SK-N-SH (cell line): ENCODE data around the gene MAP3K5. TPM values are rescaled to one million over a fixed set of nuclear protein-coding genes. Genes with fewer than 3 reads are reported as not detected.
A peak's percentile ranks its signal among the peaks of the same experiment; 100 is the strongest.

Experiments used
- CTCF ChIA-PET: fragments of 300-600, 350-600 bp; formaldehyde crosslinking; extraction: SDS; loops from one replicate; lab custom pipeline; 2021; lab: Yijun Ruan, JAX
- POLR2A ChIA-PET: fragments of 350-600 bp; sonication (Branson Sonifier 250); formaldehyde crosslinking; extraction: SDS; loops from one replicate; lab custom pipeline; 2020; ENCODE audit warnings: antibody characterized with exemption, inconsistent platforms; lab: Yijun Ruan, JAX
- DNase-seq: peaks from one replicate; pipeline ENCODE4 v3.0.0; 2012
- H2AFZ ChIP-seq: fragments of 200-600 bp; sonication (generic); 2 replicates; pipeline ENCODE4 v1.8.1; 2016; ENCODE audit warnings: antibody characterized with exemption, mild to moderate bottlenecking, low read depth
- H3F3A ChIP-seq: fragments of 200-600 bp; sonication (generic); replicated peaks from 2 replicates; pipeline ENCODE3; 2016; ENCODE audit warnings: antibody characterized with exemption, mild to moderate bottlenecking; ENCODE audit not compliant: insufficient read depth
- H3K27ac ChIP-seq, 2 experiments: fragments of 200-500 bp in 1 of 2; fragments of 200-600 bp in 1 of 2; sonication (Bioruptor generic) in 1 of 2; sonication (generic), shearing (Covaris generic) in 1 of 2; 2 replicates each; pipeline versions ENCODE4 v1.5.1 to v1.6.1; 2014 to 2016; ENCODE audit warnings: low read depth in 2 of 2, inconsistent platforms in 1 of 2, low read length in 1 of 2, mild to moderate bottlenecking in 1 of 2, mixed read lengths in 1 of 2
- H3K27me3 ChIP-seq: fragments of 200-600 bp; sonication (generic), shearing (Covaris generic); 2 replicates; pipeline ENCODE4 v1.6.1; 2016; ENCODE audit warnings: mixed run types; ENCODE audit not compliant: insufficient read depth
- H3K36me3 ChIP-seq, 2 experiments: fragments of 200-500 bp in 1 of 2; fragments of 200-600 bp in 1 of 2; sonication (Bioruptor generic) in 1 of 2; sonication (generic) in 1 of 2; replicated peaks in 1 of 2; 2 replicates each; pipeline versions ENCODE3 to v1.5.1; 2014 to 2016; ENCODE audit warnings: low read length in 1 of 2, mild to moderate bottlenecking in 1 of 2; ENCODE audit not compliant: insufficient read depth in 2 of 2, control insufficient read depth in 1 of 2
- H3K4me1 ChIP-seq, 2 experiments: fragments of 200-500 bp in 1 of 2; fragments of 200-600 bp in 1 of 2; sonication (Bioruptor generic) in 1 of 2; sonication (generic), shearing (Covaris generic) in 1 of 2; 2 replicates each; pipeline versions ENCODE4 v1.5.1 to v1.6.1; 2014 to 2016; ENCODE audit warnings: low read depth in 1 of 2, low read length in 1 of 2, mixed run types in 1 of 2; ENCODE audit not compliant: insufficient read depth in 2 of 2, control insufficient read depth in 1 of 2
- H3K4me2 ChIP-seq: fragments of 200-600 bp; sonication (generic), shearing (Covaris generic); 2 replicates; pipeline ENCODE4 v1.6.1; 2017; ENCODE audit warnings: mixed run types
- H3K4me3 ChIP-seq, 2 experiments: fragments of 200-500 bp in 1 of 2; fragments of 200-600 bp in 1 of 2; sonication (Bioruptor generic) in 1 of 2; sonication (generic), shearing (Covaris generic) in 1 of 2; 2 replicates each; pipeline versions ENCODE4 v1.5.1 to v1.8.1; 2014 to 2016; ENCODE audit warnings: low read depth in 2 of 2, inconsistent platforms in 1 of 2, low read length in 1 of 2, mild to moderate bottlenecking in 1 of 2, mixed read lengths in 1 of 2, moderate library complexity in 1 of 2
- H3K79me2 ChIP-seq: fragments of 200-600 bp; sonication (generic); 2 replicates; pipeline ENCODE4 v1.8.1; 2017; ENCODE audit warnings: mild to moderate bottlenecking; ENCODE audit not compliant: insufficient read depth
- H3K9ac ChIP-seq: fragments of 200-600 bp; sonication (generic); 2 replicates; pipeline ENCODE4 v1.6.1; 2017; ENCODE audit warnings: mixed run types
- H3K9me2 ChIP-seq: fragments of 200-600 bp; sonication (generic); 2 replicates; pipeline ENCODE4 v1.6.1; 2017; ENCODE audit warnings: mixed run types
- H3K9me3 ChIP-seq: fragments of 200-600 bp; sonication (generic); 2 replicates; pipeline ENCODE4 v1.6.1; 2017; ENCODE audit warnings: mixed run types, mild to moderate bottlenecking, moderate library complexity
- H4K20me1 ChIP-seq: fragments of 200-600 bp; sonication (generic); 2 replicates; pipeline ENCODE4 v1.6.1; 2017; ENCODE audit warnings: mild to moderate bottlenecking, mixed run types; ENCODE audit not compliant: insufficient read depth
- ELF1 ChIP-seq: IDR thresholded peaks from 2 replicates; pipeline ENCODE4 v1.4.0; 2012
- EP300 ChIP-seq, 2 experiments: IDR thresholded peaks; 2 replicates each; pipeline versions ENCODE4 v1.4.0 to v1.6.1; 2012; ENCODE audit warnings: borderline replicate concordance in 1 of 2, low read depth in 1 of 2, low read length in 1 of 2
- EZH2phosphoT487 ChIP-seq: fragments of 200-600 bp; sonication (generic); IDR thresholded peaks from 2 replicates; pipeline ENCODE4 v1.6.1; 2017; ENCODE audit warnings: low read depth, mixed run types, mild to moderate bottlenecking, antibody characterized with exemption, moderate library complexity, borderline replicate concordance
- FOSL2 ChIP-seq: IDR thresholded peaks from 2 replicates; pipeline ENCODE4 v1.4.0; 2012; ENCODE audit warnings: low read depth, mild to moderate bottlenecking, moderate library complexity, borderline replicate concordance
- FOXM1 ChIP-seq: IDR thresholded peaks from 2 replicates; pipeline ENCODE4 v1.4.0; 2012; ENCODE audit warnings: low read depth, mild to moderate bottlenecking
- GABPA ChIP-seq: IDR thresholded peaks from 2 replicates; pipeline ENCODE4 v1.4.0; 2012; ENCODE audit warnings: low read depth, mild to moderate bottlenecking
- GATA2 ChIP-seq: sonication (generic); formaldehyde crosslinking; IDR thresholded peaks from 2 replicates; pipeline ENCODE4 v1.5.0; 2020; ENCODE audit warnings: mild to moderate bottlenecking, missing genetic modification reagents
- JUND ChIP-seq: IDR thresholded peaks from 2 replicates; pipeline ENCODE4 v1.4.0; 2012
- MEF2A ChIP-seq: IDR thresholded peaks from 2 replicates; pipeline ENCODE4 v1.4.0; 2012; ENCODE audit warnings: low read depth, borderline replicate concordance
- MXI1 ChIP-seq: IDR thresholded peaks from 2 replicates; pipeline ENCODE4 v1.6.1; 2012; ENCODE audit warnings: mild to moderate bottlenecking, low read depth, low read length, improper control_type of control experiment
- POLR2AphosphoS5 ChIP-seq: IDR thresholded peaks from 2 replicates; pipeline ENCODE4 v1.6.1; 2012; ENCODE audit warnings: low read depth, low read length
- RAD21 ChIP-seq: IDR thresholded peaks from 2 replicates; pipeline ENCODE4 v1.6.1; 2012; ENCODE audit warnings: mild to moderate bottlenecking, low read length
- RCOR1 ChIP-seq: fragments of 150-350 bp; IDR thresholded peaks from 2 replicates; pipeline ENCODE4 v1.6.1; 2017; ENCODE audit warnings: antibody characterized with exemption, low read length
- RXRA ChIP-seq: IDR thresholded peaks from 2 replicates; pipeline ENCODE4 v1.4.0; 2012; ENCODE audit warnings: low read depth, mild to moderate bottlenecking, borderline replicate concordance
- SMC3 ChIP-seq: IDR thresholded peaks from 2 replicates; pipeline ENCODE4 v1.6.1; 2012; ENCODE audit warnings: low read depth, low read length, improper control_type of control experiment
- TAF1 ChIP-seq: IDR thresholded peaks from 2 replicates; pipeline ENCODE4 v1.6.1; 2012; ENCODE audit warnings: low read depth, mild to moderate bottlenecking, low read length, moderate library complexity, borderline replicate concordance
- TCF12 ChIP-seq: IDR thresholded peaks from 2 replicates; pipeline ENCODE4 v1.4.0; 2012
- TEAD4 ChIP-seq: IDR thresholded peaks from 2 replicates; pipeline ENCODE4 v1.4.0; 2012; ENCODE audit warnings: mild to moderate bottlenecking, borderline replicate concordance; ENCODE audit not compliant: insufficient read depth
- WGBS: methylation state at CpG from one replicate; pipeline ENCODE4 v1.1.6; 2017; ENCODE audit warnings: low lambda C conversion rate; 5-methylcytosine and 5-hydroxymethylcytosine counted together
- polyA plus RNA-seq, 3 experiments: library from polyadenylated mRNA; depleted of rRNA; stranded (reverse); fragments of >200 nt; gene quantifications; 2 replicates each; pipeline ENCODE4 v1.2.3, GENCODE V29; 2012
- TF ChIP-seq, protein P1 (sequence below): IDR thresholded peaks from 2 replicates; pipeline ENCODE4 v1.6.1; 2012; ENCODE audit warnings: mild to moderate bottlenecking, low read depth, low read length, moderate library complexity
- TF ChIP-seq, protein P2 (sequence below): fragments of 200-600 bp; sonication (generic); IDR thresholded peaks from 2 replicates; pipeline ENCODE4 v1.6.1; 2017; ENCODE audit warnings: antibody characterized with exemption, mild to moderate bottlenecking, moderate library complexity
- TF ChIP-seq, protein P3 (sequence below): fragments of 150-350 bp; IDR thresholded peaks from 2 replicates; pipeline ENCODE4 v1.6.1; 2017; ENCODE audit warnings: antibody characterized with exemption, low read length, low read depth, borderline replicate concordance
- TF ChIP-seq, protein P4 (sequence below): IDR thresholded peaks from 2 replicates; pipeline ENCODE4; 2012
- TF ChIP-seq, protein P5 (sequence below): IDR thresholded peaks from 2 replicates; pipeline ENCODE4 v1.4.0; 2012; ENCODE audit warnings: low read depth, borderline replicate concordance

The MAP3K5 gene
- polyA plus RNA-seq, 1 of the 3 experiments (the other 2 are of a cell fraction), result 1.4 TPM

DNA sequence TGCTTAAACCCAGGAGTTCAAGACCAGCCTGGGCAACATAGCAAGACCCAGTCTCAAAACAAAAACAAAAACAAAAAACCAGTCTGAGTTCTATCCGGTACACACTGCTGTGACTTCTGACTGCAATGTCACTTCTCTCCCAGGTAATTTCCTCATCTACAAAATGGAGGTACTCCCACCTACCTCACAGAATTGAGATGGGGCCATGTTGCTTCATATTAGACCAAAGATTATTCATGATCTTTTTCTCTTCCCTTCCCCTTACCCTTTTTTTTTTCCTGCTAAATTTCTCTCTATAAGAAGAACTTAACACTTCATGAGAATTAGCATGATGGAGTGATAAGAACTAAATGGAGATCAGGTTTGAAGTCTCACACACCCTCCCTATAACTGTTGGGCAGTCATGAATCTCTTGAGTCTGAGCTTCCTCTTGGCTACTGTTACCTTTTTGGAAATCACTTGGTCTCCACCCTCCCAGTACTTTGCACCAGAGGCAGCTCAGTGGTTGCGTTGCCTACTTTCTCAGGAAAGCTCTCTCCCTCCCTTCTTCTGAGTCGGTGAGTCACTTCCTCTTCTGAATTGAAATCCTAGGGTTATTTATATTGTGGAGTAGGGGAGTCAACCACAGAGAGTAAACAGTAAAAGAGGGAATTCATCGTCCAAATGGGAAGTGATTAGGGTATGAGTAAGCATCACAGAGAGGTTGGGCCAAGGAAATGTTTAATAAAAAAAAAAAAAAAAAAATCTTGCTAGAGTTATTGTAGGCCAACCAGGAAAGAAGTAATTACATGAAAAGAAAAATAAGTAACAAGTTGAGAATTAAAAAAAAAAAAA, 182.2 kb downstream of the MAP3K5 start:
- no peaks in the 10 kb centered on the region for H3K27me3 ChIP-seq
- WGBS, result 25% methylated on average over 4 of the region's 4 CpGs
- no peak for DNase-seq
- peak overlapping the region; percentile 11 to 98; a peak in 3 of 4 replicates for H3K27ac ChIP-seq
- no peaks in the 10 kb centered on the region for H4K20me1 ChIP-seq
- no peak overlapping the region for H2AFZ ChIP-seq
- no peaks in the 10 kb centered on the region for H3K79me2 ChIP-seq
- ChIA-PET CTCF (interaction anchor here (8.1 kb wide), 1 partner anchor 182 kb away, joined by 36 read pairs; the partner anchor contains the start of gene MAP3K5), POLR2A (no interaction called here)
- H3K9me3 ChIP-seq, result no peaks in the 10 kb centered on the region
- H3K4me1 ChIP-seq, result peaks cover 1 to 47% of the 10 kb centered on the region in 2 experiments
- H3K9me2 ChIP-seq, result no peaks in the 10 kb centered on the region
- H3K4me2 ChIP-seq, result peak overlapping the region; percentile 23; the same call in 1 of the 2 replicates
- peak overlapping the region; percentile 26; the same call in 1 of the 2 replicates for H3K9ac ChIP-seq
- peaks cover 0 to under 1% of the 10 kb centered on the region in 2 experiments for H3K36me3 ChIP-seq
- H3F3A ChIP-seq, result peaks cover 40% of the 10 kb centered on the region
- H3K4me3 ChIP-seq, result no peak overlapping the region
- TF ChIP-seq, protein P1, sequence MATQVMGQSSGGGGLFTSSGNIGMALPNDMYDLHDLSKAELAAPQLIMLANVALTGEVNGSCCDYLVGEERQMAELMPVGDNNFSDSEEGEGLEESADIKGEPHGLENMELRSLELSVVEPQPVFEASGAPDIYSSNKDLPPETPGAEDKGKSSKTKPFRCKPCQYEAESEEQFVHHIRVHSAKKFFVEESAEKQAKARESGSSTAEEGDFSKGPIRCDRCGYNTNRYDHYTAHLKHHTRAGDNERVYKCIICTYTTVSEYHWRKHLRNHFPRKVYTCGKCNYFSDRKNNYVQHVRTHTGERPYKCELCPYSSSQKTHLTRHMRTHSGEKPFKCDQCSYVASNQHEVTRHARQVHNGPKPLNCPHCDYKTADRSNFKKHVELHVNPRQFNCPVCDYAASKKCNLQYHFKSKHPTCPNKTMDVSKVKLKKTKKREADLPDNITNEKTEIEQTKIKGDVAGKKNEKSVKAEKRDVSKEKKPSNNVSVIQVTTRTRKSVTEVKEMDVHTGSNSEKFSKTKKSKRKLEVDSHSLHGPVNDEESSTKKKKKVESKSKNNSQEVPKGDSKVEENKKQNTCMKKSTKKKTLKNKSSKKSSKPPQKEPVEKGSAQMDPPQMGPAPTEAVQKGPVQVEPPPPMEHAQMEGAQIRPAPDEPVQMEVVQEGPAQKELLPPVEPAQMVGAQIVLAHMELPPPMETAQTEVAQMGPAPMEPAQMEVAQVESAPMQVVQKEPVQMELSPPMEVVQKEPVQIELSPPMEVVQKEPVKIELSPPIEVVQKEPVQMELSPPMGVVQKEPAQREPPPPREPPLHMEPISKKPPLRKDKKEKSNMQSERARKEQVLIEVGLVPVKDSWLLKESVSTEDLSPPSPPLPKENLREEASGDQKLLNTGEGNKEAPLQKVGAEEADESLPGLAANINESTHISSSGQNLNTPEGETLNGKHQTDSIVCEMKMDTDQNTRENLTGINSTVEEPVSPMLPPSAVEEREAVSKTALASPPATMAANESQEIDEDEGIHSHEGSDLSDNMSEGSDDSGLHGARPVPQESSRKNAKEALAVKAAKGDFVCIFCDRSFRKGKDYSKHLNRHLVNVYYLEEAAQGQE, result peak; percentile 25; the same call in 1 of the 2 replicates
- TF ChIP-seq MXI1 (no peak), FOXM1 (0 out of 2 replicates have a peak, but pooled peaks have one; percentile 35), EP300 (IDR thresholded peaks at IDR 0.05; ENCODE audit: borderline replicate concordance in 1 of 2, low read depth in 1 of 2, low read length in 1 of 2) (peak; percentile 26 to 88; a peak in 3 of 4 replicates), FOSL2 (peak; percentile 90), GATA2 (CRISPR knock-in tag) (no peak), RCOR1 (no peak), GABPA (peak; percentile 31; the same call in 1 of the 2 replicates), RAD21 (no peak), ELF1 (peak; percentile 27; the same call in 1 of the 2 replicates), TCF12 (peak; percentile 91), MEF2A (peak; percentile 89), RXRA (peak; percentile 78; the same call in 1 of the 2 replicates), SMC3 (no peak), EZH2phosphoT487 (no peak), TEAD4 (peak; percentile 65; the same call in 1 of the 2 replicates), JUND (peak; percentile 96), POLR2AphosphoS5 (peak; percentile 67; the same call in 1 of the 2 replicates), TAF1 (no peak)
- TF ChIP-seq, protein P2, sequence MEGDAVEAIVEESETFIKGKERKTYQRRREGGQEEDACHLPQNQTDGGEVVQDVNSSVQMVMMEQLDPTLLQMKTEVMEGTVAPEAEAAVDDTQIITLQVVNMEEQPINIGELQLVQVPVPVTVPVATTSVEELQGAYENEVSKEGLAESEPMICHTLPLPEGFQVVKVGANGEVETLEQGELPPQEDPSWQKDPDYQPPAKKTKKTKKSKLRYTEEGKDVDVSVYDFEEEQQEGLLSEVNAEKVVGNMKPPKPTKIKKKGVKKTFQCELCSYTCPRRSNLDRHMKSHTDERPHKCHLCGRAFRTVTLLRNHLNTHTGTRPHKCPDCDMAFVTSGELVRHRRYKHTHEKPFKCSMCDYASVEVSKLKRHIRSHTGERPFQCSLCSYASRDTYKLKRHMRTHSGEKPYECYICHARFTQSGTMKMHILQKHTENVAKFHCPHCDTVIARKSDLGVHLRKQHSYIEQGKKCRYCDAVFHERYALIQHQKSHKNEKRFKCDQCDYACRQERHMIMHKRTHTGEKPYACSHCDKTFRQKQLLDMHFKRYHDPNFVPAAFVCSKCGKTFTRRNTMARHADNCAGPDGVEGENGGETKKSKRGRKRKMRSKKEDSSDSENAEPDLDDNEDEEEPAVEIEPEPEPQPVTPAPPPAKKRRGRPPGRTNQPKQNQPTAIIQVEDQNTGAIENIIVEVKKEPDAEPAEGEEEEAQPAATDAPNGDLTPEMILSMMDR, result no peak
- TF ChIP-seq, protein P3, sequence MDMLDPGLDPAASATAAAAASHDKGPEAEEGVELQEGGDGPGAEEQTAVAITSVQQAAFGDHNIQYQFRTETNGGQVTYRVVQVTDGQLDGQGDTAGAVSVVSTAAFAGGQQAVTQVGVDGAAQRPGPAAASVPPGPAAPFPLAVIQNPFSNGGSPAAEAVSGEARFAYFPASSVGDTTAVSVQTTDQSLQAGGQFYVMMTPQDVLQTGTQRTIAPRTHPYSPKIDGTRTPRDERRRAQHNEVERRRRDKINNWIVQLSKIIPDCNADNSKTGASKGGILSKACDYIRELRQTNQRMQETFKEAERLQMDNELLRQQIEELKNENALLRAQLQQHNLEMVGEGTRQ, result no peak
- TF ChIP-seq, protein P4, sequence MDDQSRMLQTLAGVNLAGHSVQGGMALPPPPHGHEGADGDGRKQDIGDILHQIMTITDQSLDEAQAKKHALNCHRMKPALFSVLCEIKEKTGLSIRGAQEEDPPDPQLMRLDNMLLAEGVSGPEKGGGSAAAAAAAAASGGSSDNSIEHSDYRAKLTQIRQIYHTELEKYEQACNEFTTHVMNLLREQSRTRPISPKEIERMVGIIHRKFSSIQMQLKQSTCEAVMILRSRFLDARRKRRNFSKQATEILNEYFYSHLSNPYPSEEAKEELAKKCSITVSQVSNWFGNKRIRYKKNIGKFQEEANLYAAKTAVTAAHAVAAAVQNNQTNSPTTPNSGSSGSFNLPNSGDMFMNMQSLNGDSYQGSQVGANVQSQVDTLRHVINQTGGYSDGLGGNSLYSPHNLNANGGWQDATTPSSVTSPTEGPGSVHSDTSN, result peak; percentile 80
- TF ChIP-seq, protein P5, sequence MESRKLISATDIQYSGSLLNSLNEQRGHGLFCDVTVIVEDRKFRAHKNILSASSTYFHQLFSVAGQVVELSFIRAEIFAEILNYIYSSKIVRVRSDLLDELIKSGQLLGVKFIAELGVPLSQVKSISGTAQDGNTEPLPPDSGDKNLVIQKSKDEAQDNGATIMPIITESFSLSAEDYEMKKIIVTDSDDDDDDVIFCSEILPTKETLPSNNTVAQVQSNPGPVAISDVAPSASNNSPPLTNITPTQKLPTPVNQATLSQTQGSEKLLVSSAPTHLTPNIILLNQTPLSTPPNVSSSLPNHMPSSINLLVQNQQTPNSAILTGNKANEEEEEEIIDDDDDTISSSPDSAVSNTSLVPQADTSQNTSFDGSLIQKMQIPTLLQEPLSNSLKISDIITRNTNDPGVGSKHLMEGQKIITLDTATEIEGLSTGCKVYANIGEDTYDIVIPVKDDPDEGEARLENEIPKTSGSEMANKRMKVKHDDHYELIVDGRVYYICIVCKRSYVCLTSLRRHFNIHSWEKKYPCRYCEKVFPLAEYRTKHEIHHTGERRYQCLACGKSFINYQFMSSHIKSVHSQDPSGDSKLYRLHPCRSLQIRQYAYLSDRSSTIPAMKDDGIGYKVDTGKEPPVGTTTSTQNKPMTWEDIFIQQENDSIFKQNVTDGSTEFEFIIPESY, result 0 out of 2 replicates have a peak, but pooled peaks have one; percentile 43
